ENCODE results near the gene SH3BP2.

Gene SH3BP2

GRCh38 chr4:2824836-2825381 lies 32.0 kb downstream of the SH3BP2 start:
- no peak overlapping the region for H3K27ac ChIP-seq (ENCODE audit: low read depth, low read length)
- DNase-seq = no peak
- H2BK120ac ChIP-seq (ENCODE audit: insufficient read depth, low read length, poor library complexity) = no peak overlapping the region
- no peak overlapping the region for H3K18ac ChIP-seq (ENCODE audit: low read length)
- no CpG with 5 or more reads among the region's 17 CpGs for WGBS (ENCODE audit: extremely low coverage, insufficient coverage, insufficient read length)
- H4K91ac ChIP-seq (ENCODE audit: low read depth, low read length) = no peak overlapping the region
- H3K9ac ChIP-seq (ENCODE audit: low read length) = no peak overlapping the region
- H3K4me2 ChIP-seq (ENCODE audit: low read length) = no peak overlapping the region
- H3K14ac ChIP-seq (ENCODE audit: low read length) = no peak overlapping the region
- peaks cover 8% of the 10 kb centered on the region for H3K9me3 ChIP-seq (ENCODE audit: insufficient read depth, low read depth, low read length)
- peaks cover 73 to 77% of the 10 kb centered on the region in 2 experiments for H3K36me3 ChIP-seq (ENCODE audit: control insufficient read depth in 1 of 2, insufficient read depth in 2 of 2, low read length in 2 of 2)
- no peak overlapping the region for H3K23ac ChIP-seq (ENCODE audit: low read length)
- no peaks in the 10 kb centered on the region for H3K79me1 ChIP-seq (ENCODE audit: low read length)
- no peak overlapping the region for H2BK12ac ChIP-seq (ENCODE audit: low read length)
- H3K4me1 ChIP-seq (ENCODE audit: control insufficient read depth in 1 of 2, insufficient read depth in 2 of 2, low read length in 2 of 2) = peaks cover 2 to 3% of the 10 kb centered on the region in 2 experiments
- H3K79me2 ChIP-seq (ENCODE audit: control insufficient read depth, insufficient read depth, low read length, poor library complexity) = no peaks in the 10 kb centered on the region
- no peak overlapping the region for H2BK5ac ChIP-seq (ENCODE audit: low read depth, low read length, poor library complexity)
- H3K4ac ChIP-seq (ENCODE audit: low read depth, low read length) = no peak overlapping the region
- H3K27me3 ChIP-seq (ENCODE audit: insufficient read depth, low read length) = no peaks in the 10 kb centered on the region
- no peak overlapping the region for H4K12ac ChIP-seq (ENCODE audit: low read depth, low read length)
- no peak overlapping the region for H2AK5ac ChIP-seq (ENCODE audit: low read length)
- no peak overlapping the region for H2AFZ ChIP-seq (ENCODE audit: insufficient read depth, low read length, poor library complexity)
- H4K8ac ChIP-seq (ENCODE audit: low read depth, low read length) = no peak overlapping the region
- H3K4me3 ChIP-seq (ENCODE audit: low read depth, low read length) = peak overlapping the region; percentile 34

- Histone ChIP-seq H3K36me3 (ENCODE audit: control insufficient read depth in 1 of 2, insufficient read depth in 2 of 2, low read length in 2 of 2) (peaks cover 74 to 76% of the 10 kb centered on the region in 2 experiments), H4K91ac (ENCODE audit: low read depth, low read length) (no peak overlapping the region), H3K23ac (ENCODE audit: low read length) (no peak overlapping the region), H4K8ac (ENCODE audit: low read depth, low read length) (no peak overlapping the region), H2AK5ac (ENCODE audit: low read length) (no peak overlapping the region), H2BK5ac (ENCODE audit: low read depth, low read length, poor library complexity) (no peak overlapping the region), H3K14ac (ENCODE audit: low read length) (no peak overlapping the region), H2BK12ac (ENCODE audit: low read length) (no peak overlapping the region), H3K27me3 (ENCODE audit: insufficient read depth, low read length) (no peaks in the 10 kb centered on the region), H3K79me2 (ENCODE audit: control insufficient read depth, insufficient read depth, low read length, poor library complexity) (no peaks in the 10 kb centered on the region), H3K9me3 (ENCODE audit: insufficient read depth, low read depth, low read length) (peaks cover 7% of the 10 kb centered on the region), H3K4me2 (ENCODE audit: low read length) (no peak overlapping the region), H3K79me1 (ENCODE audit: low read length) (no peaks in the 10 kb centered on the region), H3K27ac (ENCODE audit: low read depth, low read length) (no peak overlapping the region), H3K4me1 (ENCODE audit: control insufficient read depth in 1 of 2, insufficient read depth in 2 of 2, low read length in 2 of 2) (peaks cover 5% of the 10 kb centered on the region in 2 experiments), H2AFZ (ENCODE audit: insufficient read depth, low read length, poor library complexity) (no peak overlapping the region), H2BK120ac (ENCODE audit: insufficient read depth, low read length, poor library complexity) (no peak overlapping the region), H3K4ac (ENCODE audit: low read depth, low read length) (no peak overlapping the region), H3K9ac (ENCODE audit: low read length) (no peak overlapping the region), H3K4me3 (ENCODE audit: low read depth, low read length) (no peak overlapping the region), H4K12ac (ENCODE audit: low read depth, low read length) (no peak overlapping the region), H3K18ac (ENCODE audit: low read length) (no peak overlapping the region)
- no peak for DNase-seq
- WGBS (ENCODE audit: extremely low coverage, insufficient coverage, insufficient read length) = no CpG with 5 or more reads among the region's 13 CpGs
These were observed 32.9 kb downstream of the SH3BP2 start for GRCh38 chr4:2825740-2826139.

DNA sequence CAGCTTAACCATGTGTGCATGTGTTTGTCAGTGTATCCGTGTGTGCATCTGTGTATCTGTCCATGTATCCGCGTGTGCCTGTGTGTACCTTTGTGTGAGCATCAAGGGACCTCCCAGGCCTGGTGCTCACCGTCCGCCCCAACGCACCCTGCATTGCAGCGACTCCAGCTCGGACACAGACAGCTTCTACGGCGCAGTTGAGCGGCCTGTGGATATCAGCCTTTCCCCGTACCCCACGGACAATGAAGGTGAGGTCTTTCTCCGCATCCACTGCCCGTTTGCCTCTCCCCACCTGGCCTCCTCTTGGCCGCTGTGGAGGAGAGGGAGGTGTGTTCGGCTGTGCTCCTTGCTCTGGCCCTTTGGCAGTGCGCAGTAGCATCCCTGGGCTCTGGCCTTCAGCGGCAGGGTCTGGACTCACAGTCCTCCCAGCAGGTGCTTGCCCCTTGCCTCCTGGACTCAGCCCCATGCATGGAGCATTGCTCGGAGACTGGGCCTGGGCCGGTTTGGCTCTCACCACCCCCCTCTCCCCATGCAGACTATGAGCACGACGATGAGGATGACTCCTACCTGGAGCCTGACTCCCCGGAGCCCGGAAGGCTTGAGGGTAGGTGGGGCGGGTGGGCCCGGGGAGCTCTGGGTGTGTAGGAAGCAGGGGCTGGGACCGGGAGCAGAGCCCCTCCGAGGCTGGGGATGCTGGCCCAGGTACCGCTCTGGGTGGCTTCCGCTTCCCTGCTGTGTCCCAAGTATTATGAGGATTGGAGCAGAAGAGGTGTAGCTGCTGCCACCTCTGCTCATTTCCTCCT lies 34.4 kb downstream of the SH3BP2 start:
- Histone ChIP-seq H3K14ac (ENCODE audit: low read length) (no peak overlapping the region), H3K9me3 (ENCODE audit: insufficient read depth, low read depth, low read length) (peaks cover 7% of the 10 kb centered on the region), H3K36me3 (ENCODE audit: control insufficient read depth in 1 of 2, insufficient read depth in 2 of 2, low read length in 2 of 2) (peaks cover 82 to 86% of the 10 kb centered on the region in 2 experiments), H3K4me3 (ENCODE audit: low read depth, low read length) (no peak overlapping the region), H3K4me2 (ENCODE audit: low read length) (no peak overlapping the region), H3K23ac (ENCODE audit: low read length) (peak overlapping the region; percentile 55), H2BK12ac (ENCODE audit: low read length) (no peak overlapping the region), H2BK5ac (ENCODE audit: low read depth, low read length, poor library complexity) (no peak overlapping the region), H2AK5ac (ENCODE audit: low read length) (no peak overlapping the region), H4K12ac (ENCODE audit: low read depth, low read length) (no peak overlapping the region), H4K8ac (ENCODE audit: low read depth, low read length) (no peak overlapping the region), H2AFZ (ENCODE audit: insufficient read depth, low read length, poor library complexity) (no peak overlapping the region), H3K27me3 (ENCODE audit: insufficient read depth, low read length) (no peaks in the 10 kb centered on the region), H3K79me2 (ENCODE audit: control insufficient read depth, insufficient read depth, low read length, poor library complexity) (no peaks in the 10 kb centered on the region), H3K9ac (ENCODE audit: low read length) (no peak overlapping the region), H3K27ac (ENCODE audit: low read depth, low read length) (no peak overlapping the region), H3K18ac (ENCODE audit: low read length) (no peak overlapping the region), H4K91ac (ENCODE audit: low read depth, low read length) (no peak overlapping the region), H2BK120ac (ENCODE audit: insufficient read depth, low read length, poor library complexity) (no peak overlapping the region), H3K79me1 (ENCODE audit: low read length) (no peaks in the 10 kb centered on the region), H3K4ac (ENCODE audit: low read depth, low read length) (no peak overlapping the region), H3K4me1 (ENCODE audit: control insufficient read depth in 1 of 2, insufficient read depth in 2 of 2, low read length in 2 of 2) (peaks cover 5% of the 10 kb centered on the region in 2 experiments)
- no peak for DNase-seq
- WGBS (ENCODE audit: extremely low coverage, insufficient coverage, insufficient read length) = no CpG with 5 or more reads among the region's 31 CpGs

DNA sequence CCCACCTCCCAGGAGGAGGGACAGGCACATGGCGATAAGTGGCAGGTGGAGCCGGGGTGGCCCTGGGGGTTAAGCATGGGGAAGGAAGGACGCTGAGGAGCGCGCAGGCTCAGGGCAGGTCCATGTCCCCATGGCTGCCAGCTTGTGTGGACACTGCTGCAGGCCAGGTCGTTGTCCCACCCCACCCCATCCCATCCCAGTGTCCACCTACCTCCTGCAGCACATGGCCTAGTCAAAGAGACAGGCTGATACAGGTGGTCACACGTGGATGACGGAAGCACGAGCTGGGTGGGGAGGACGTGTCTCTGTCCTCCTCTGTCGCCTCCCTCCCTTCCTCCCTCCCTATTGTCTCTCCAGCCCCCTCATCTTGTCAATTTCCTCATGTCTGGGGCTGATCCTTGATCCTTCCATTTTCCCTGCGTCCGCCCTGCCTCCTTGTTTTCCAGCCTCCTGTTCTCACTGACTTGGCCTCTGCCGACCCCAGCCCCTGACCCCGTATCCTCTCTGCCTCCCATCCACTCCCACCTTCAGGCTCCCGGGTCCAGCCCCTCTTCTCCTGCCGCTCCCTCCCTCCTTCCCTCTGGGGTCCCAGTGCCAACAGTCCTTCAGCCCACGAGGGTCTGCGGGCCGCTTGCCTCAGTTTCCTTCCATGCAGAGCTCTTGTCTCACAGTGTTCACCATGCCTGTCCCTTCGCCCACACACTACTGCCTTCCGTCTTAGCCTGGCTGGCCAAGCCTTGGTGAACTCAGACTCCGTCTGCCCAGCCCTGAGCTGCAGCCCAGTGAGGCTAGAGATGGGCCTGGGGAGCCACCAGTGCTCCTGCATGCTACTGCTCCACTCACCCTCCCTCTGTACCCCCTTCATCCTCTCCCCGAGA lies 35.2 kb downstream of the SH3BP2 start:
- H2AFZ ChIP-seq (ENCODE audit: insufficient read depth, low read length, poor library complexity) = no peak overlapping the region
- no peak overlapping the region for H2AK5ac ChIP-seq (ENCODE audit: low read length)
- H3K4me1 ChIP-seq (ENCODE audit: control insufficient read depth in 1 of 2, insufficient read depth in 2 of 2, low read length in 2 of 2) = peaks cover 5% of the 10 kb centered on the region in 2 experiments
- H3K27me3 ChIP-seq (ENCODE audit: insufficient read depth, low read length) = no peaks in the 10 kb centered on the region
- no peak overlapping the region for H4K91ac ChIP-seq (ENCODE audit: low read depth, low read length)
- H3K4me2 ChIP-seq (ENCODE audit: low read length) = no peak overlapping the region
- no peak overlapping the region for H3K14ac ChIP-seq (ENCODE audit: low read length)
- no peak overlapping the region for H3K4ac ChIP-seq (ENCODE audit: low read depth, low read length)
- H4K8ac ChIP-seq (ENCODE audit: low read depth, low read length) = no peak overlapping the region
- no peak overlapping the region for H2BK12ac ChIP-seq (ENCODE audit: low read length)
- H3K79me1 ChIP-seq (ENCODE audit: low read length) = no peaks in the 10 kb centered on the region
- H3K9ac ChIP-seq (ENCODE audit: low read length) = no peak overlapping the region
- peaks cover 82 to 89% of the 10 kb centered on the region in 2 experiments for H3K36me3 ChIP-seq (ENCODE audit: control insufficient read depth in 1 of 2, insufficient read depth in 2 of 2, low read length in 2 of 2)
- H2BK120ac ChIP-seq (ENCODE audit: insufficient read depth, low read length, poor library complexity) = no peak overlapping the region
- no peak overlapping the region for H2BK5ac ChIP-seq (ENCODE audit: low read depth, low read length, poor library complexity)
- no peak overlapping the region for H3K23ac ChIP-seq (ENCODE audit: low read length)
- no peak overlapping the region for H3K4me3 ChIP-seq (ENCODE audit: low read depth, low read length)
- H3K9me3 ChIP-seq (ENCODE audit: insufficient read depth, low read depth, low read length) = peaks cover 7% of the 10 kb centered on the region
- no CpG with 5 or more reads among the region's 24 CpGs for WGBS (ENCODE audit: extremely low coverage, insufficient coverage, insufficient read length)
- no peak overlapping the region for H3K27ac ChIP-seq (ENCODE audit: low read depth, low read length)
- H3K18ac ChIP-seq (ENCODE audit: low read length) = no peak overlapping the region
- no peak overlapping the region for H4K12ac ChIP-seq (ENCODE audit: low read depth, low read length)
- DNase-seq = no peak
- H3K79me2 ChIP-seq (ENCODE audit: control insufficient read depth, insufficient read depth, low read length, poor library complexity) = no peaks in the 10 kb centered on the region
